GM19035 (cell line): ENCODE measurements around the gene C13orf42.

Source experiments
- ATAC-seq: cut with Tn5 transposase; IDR thresholded peaks from one replicate; pipeline ENCODE4 v1.9.1; 2021; ENCODE audit not compliant: unreplicated experiment

Gene C13orf42

DNA sequence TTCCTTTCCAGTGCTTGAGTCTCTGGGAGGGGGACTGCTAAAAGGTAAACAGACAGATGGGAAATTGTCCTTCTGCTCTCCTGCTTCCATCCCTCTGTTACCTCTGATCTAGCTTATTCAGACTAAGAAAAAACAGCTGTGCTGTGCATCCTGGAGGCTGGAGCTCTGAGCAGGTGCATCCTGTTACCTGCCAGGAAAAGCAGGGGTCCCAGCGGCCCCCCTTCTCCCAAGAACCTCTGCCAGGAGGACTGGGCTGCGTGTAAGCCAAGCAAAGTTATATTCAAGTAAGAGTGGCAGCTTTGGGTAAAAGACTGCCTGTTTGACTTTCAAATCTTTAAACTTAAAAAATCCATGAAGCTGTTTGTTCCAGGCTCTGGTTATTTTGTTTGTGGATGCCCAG lies 75.1 kb downstream of the C13orf42 start:
- no peak for ATAC-seq

DNA sequence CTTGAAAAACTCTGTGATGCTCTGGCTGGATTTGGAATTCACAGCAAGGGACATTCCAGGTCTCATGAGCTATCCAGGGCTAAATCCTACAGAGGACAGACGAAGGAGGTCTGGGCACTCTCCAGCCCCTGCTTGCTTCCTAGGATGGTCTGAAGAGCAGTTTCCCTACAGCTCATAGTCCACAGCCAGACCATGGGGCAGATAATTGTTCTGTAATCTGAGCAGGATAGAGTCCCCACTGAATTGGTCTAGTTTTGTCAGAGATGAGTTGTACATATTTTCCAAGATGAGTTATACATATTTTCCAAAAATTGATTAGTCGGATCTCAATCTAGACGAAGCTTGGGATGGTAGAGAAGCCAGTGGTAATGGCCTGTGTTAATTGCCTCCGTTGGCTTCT lies 75.6 kb downstream of the C13orf42 start:
- no peak for ATAC-seq

DNA sequence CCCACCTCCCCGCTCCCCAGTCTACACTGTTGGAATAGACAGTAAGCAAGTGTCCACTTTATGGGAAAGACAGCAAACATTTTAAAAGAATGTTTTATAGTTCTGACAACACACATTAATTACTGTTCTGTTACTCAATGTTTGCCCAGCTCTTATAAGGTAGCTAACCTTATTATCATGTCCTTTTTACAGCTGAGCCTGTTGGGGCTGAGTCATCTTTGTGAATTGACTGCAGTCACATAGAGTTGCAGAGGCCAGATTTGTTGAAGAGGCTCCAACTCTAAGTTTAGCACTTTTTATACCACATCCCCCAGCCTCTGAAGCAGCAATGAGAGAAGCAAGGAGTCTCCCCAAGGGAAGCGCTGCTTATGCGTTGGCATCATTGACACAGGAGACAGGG lies 76.2 kb downstream of the C13orf42 start:
- no peak for ATAC-seq

DNA sequence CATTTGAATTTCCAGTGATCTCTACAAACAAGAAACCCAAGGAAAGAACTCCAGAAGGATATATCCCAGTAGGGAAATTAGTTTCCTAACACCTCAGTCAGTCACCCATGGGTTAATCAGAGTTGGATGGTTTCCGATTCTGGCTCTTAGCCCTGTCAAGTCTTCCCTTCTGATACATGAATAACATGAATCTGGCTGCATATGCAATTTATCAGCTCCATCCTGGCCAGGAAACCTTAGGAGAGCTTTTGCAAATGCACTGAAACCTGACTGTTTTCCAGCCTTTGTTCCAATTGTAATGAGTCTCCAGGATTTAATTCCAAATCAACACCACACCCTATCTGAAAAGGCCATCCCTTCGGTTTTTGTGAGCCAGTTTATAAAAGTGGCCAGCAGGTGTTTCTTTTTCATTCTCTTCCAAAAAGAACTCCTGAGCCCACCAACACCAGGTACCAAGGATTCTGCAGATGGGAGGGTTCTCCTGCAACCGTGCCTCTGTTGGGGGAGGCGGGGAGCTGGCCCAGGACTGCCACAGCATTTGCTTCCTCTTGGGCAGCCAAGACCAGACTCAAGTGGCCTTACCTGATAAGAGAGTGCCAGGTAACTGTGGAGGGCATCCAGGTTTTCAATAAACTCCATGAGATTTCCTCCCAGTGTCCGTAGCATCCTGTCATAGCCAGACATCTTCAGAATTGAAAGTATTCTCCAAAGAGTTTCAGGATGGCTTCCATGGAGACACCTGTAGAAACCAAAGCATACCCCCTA lies 77.5 kb downstream of the C13orf42 start:
- no peak for ATAC-seq

DNA sequence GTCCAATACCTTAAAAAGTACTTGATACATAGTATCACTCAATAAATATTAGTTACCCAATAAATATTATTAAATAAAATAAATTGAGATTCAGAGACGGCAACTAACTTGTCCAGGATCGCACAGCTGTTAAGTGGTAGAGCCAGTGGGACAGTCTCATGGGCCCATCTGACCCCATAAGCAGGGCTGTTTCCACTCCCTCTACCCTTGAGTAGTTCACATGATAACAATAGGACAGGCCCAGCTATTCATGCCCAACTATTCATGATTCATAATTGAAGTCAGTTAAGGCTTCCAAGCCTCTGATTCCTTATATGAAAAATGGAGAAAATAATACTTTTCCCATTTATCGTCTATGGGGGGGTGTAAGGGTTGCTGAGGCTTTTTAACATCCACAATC lies 78.2 kb downstream of the C13orf42 start:
- no peak for ATAC-seq
